Measurements from ENCODE around the gene SERPINA12. TPM values are rescaled to one million over a fixed set of nuclear protein-coding genes. Genes with fewer than 3 reads are reported as not detected.

SERPINA12 gene
- total and polyA plus RNA-seq, 2 of the 13 experiments (the other 11 are each of a cell fraction or from before 2014, with no cell fraction given): 0.08 TPM; not detected in 1

DNA sequence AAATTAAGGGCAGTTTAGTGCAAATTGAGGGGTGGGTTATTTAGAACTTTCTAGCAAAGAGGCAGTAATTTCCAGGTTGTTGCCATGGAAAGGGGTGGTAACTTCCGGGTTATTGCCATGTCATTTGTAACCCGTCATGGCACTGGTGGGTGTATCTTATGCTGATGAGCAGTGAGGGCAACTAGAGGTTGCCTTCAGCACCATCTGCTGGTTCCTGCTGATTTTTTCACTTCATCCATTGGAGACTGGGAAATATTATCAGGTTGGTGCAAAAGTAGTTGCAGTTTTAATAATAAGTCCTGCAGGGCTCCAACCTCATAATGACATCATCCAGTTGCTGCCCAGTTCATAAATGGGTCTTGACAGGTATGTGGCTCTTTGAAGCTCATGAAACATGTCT, 27.6 kb upstream of the SERPINA12 start (continued):
- TF ChIP-seq, protein P1, sequence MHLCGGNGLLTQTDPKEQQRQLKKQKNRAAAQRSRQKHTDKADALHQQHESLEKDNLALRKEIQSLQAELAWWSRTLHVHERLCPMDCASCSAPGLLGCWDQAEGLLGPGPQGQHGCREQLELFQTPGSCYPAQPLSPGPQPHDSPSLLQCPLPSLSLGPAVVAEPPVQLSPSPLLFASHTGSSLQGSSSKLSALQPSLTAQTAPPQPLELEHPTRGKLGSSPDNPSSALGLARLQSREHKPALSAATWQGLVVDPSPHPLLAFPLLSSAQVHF (CRISPR knock-in tag; IDR thresholded peaks at IDR 0.05): no peak
- no peak for TF ChIP-seq PCBP1 (IDR thresholded peaks at IDR 0.05; ENCODE audit: borderline replicate concordance, low read depth, low read length)
- no peak for TF ChIP-seq TGIF2 (CRISPR knock-in tag; IDR thresholded peaks at IDR 0.05)
- TF ChIP-seq, protein P2, sequence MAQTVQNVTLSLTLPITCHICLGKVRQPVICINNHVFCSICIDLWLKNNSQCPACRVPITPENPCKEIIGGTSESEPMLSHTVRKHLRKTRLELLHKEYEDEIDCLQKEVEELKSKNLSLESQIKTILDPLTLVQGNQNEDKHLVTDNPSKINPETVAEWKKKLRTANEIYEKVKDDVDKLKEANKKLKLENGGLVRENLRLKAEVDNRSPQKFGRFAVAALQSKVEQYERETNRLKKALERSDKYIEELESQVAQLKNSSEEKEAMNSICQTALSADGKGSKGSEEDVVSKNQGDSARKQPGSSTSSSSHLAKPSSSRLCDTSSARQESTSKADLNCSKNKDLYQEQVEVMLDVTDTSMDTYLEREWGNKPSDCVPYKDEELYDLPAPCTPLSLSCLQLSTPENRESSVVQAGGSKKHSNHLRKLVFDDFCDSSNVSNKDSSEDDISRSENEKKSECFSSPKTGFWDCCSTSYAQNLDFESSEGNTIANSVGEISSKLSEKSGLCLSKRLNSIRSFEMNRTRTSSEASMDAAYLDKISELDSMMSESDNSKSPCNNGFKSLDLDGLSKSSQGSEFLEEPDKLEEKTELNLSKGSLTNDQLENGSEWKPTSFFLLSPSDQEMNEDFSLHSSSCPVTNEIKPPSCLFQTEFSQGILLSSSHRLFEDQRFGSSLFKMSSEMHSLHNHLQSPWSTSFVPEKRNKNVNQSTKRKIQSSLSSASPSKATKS (CRISPR knock-in tag; IDR thresholded peaks at IDR 0.05): no peak
- TF ChIP-seq ZMYM3 (CRISPR knock-in tag; IDR thresholded peaks at IDR 0.05): no peak
- TF ChIP-seq MBNL3 (CRISPR knock-in tag; conservative IDR thresholded peaks at IDR 0.05): no peak
- TF ChIP-seq PHF21A (CRISPR knock-in tag; IDR thresholded peaks at IDR 0.05): no peak
- TF ChIP-seq, protein P3, sequence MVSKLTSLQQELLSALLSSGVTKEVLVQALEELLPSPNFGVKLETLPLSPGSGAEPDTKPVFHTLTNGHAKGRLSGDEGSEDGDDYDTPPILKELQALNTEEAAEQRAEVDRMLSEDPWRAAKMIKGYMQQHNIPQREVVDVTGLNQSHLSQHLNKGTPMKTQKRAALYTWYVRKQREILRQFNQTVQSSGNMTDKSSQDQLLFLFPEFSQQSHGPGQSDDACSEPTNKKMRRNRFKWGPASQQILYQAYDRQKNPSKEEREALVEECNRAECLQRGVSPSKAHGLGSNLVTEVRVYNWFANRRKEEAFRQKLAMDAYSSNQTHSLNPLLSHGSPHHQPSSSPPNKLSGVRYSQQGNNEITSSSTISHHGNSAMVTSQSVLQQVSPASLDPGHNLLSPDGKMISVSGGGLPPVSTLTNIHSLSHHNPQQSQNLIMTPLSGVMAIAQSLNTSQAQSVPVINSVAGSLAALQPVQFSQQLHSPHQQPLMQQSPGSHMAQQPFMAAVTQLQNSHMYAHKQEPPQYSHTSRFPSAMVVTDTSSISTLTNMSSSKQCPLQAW (CRISPR knock-in tag; IDR thresholded peaks at IDR 0.05): no peak
- 0 out of 2 replicates have a peak, but pooled peaks have one; percentile 12 for TF ChIP-seq ELF3 (CRISPR knock-in tag; IDR thresholded peaks at IDR 0.05)
- TF ChIP-seq, protein P4, sequence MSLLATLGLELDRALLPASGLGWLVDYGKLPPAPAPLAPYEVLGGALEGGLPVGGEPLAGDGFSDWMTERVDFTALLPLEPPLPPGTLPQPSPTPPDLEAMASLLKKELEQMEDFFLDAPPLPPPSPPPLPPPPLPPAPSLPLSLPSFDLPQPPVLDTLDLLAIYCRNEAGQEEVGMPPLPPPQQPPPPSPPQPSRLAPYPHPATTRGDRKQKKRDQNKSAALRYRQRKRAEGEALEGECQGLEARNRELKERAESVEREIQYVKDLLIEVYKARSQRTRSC (CRISPR knock-in tag; IDR thresholded peaks at IDR 0.05; ENCODE audit: low read depth): no peak
- TF ChIP-seq, protein P5, sequence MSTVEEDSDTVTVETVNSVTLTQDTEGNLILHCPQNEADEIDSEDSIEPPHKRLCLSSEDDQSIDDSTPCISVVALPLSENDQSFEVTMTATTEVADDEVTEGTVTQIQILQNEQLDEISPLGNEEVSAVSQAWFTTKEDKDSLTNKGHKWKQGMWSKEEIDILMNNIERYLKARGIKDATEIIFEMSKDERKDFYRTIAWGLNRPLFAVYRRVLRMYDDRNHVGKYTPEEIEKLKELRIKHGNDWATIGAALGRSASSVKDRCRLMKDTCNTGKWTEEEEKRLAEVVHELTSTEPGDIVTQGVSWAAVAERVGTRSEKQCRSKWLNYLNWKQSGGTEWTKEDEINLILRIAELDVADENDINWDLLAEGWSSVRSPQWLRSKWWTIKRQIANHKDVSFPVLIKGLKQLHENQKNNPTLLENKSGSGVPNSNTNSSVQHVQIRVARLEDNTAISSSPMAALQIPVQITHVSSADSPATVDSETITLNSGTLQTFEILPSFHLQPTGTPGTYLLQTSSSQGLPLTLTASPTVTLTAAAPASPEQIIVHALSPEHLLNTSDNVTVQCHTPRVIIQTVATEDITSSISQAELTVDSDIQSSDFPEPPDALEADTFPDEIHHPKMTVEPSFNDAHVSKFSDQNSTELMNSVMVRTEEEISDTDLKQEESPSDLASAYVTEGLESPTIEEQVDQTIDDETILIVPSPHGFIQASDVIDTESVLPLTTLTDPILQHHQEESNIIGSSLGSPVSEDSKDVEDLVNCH (CRISPR knock-in tag; IDR thresholded peaks at IDR 0.05): no peak
- no peak for TF ChIP-seq HOXA9 (CRISPR knock-in tag; IDR thresholded peaks at IDR 0.05; ENCODE audit: borderline replicate concordance)
- TF ChIP-seq, protein P6, sequence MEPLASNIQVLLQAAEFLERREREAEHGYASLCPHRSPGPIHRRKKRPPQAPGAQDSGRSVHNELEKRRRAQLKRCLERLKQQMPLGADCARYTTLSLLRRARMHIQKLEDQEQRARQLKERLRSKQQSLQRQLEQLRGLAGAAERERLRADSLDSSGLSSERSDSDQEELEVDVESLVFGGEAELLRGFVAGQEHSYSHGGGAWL (CRISPR knock-in tag; IDR thresholded peaks at IDR 0.05): no peak
- TF ChIP-seq ZNF614 (CRISPR knock-in tag; IDR thresholded peaks at IDR 0.05; ENCODE audit: borderline replicate concordance): peak; percentile 42; the same call in 1 of the 2 replicates
- TF ChIP-seq, protein P7, sequence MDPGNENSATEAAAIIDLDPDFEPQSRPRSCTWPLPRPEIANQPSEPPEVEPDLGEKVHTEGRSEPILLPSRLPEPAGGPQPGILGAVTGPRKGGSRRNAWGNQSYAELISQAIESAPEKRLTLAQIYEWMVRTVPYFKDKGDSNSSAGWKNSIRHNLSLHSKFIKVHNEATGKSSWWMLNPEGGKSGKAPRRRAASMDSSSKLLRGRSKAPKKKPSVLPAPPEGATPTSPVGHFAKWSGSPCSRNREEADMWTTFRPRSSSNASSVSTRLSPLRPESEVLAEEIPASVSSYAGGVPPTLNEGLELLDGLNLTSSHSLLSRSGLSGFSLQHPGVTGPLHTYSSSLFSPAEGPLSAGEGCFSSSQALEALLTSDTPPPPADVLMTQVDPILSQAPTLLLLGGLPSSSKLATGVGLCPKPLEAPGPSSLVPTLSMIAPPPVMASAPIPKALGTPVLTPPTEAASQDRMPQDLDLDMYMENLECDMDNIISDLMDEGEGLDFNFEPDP (CRISPR knock-in tag; conservative IDR thresholded peaks at IDR 0.05): no peak
- no peak for TF ChIP-seq NRL (CRISPR knock-in tag; IDR thresholded peaks at IDR 0.05; ENCODE audit: borderline replicate concordance)
- TF ChIP-seq, protein P8, sequence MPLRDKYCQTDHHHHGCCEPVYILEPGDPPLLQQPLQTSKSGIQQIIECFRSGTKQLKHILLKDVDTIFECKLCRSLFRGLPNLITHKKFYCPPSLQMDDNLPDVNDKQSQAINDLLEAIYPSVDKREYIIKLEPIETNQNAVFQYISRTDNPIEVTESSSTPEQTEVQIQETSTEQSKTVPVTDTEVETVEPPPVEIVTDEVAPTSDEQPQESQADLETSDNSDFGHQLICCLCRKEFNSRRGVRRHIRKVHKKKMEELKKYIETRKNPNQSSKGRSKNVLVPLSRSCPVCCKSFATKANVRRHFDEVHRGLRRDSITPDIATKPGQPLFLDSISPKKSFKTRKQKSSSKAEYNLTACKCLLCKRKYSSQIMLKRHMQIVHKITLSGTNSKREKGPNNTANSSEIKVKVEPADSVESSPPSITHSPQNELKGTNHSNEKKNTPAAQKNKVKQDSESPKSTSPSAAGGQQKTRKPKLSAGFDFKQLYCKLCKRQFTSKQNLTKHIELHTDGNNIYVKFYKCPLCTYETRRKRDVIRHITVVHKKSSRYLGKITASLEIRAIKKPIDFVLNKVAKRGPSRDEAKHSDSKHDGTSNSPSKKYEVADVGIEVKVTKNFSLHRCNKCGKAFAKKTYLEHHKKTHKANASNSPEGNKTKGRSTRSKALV (CRISPR knock-in tag; IDR thresholded peaks at IDR 0.05): no peak
- TF ChIP-seq CCDC6 (CRISPR knock-in tag; IDR thresholded peaks at IDR 0.05): no peak

Data from HepG2 (cell line).